Ectodermal cell (in vitro differentiated cells): Measurements from ENCODE around the gene NRIP2.

ENCODE experiments used
- H3K27ac ChIP-seq: 2 replicates; pipeline ENCODE4 v1.7.0; 2013; ENCODE audit warnings: mild to moderate bottlenecking, low read depth, low read length; ENCODE audit not compliant: insufficient read depth, poor library complexity, severe bottlenecking
- H3K27me3 ChIP-seq: 2 replicates; pipeline ENCODE4 v1.7.0; 2013; ENCODE audit warnings: mild to moderate bottlenecking, low read length; ENCODE audit not compliant: insufficient read depth, control insufficient read depth, poor library complexity, severe bottlenecking
- H3K36me3 ChIP-seq: one replicate; pipeline ENCODE4 v1.7.0; 2013; ENCODE audit warnings: low read length; ENCODE audit not compliant: control insufficient read depth, insufficient read depth
- H3K4me1 ChIP-seq: one replicate; pipeline ENCODE4 v1.7.0; 2013; ENCODE audit warnings: low read length; ENCODE audit not compliant: control insufficient read depth, insufficient read depth
- H3K4me3 ChIP-seq: 2 replicates; pipeline ENCODE4 v1.7.0; 2013; ENCODE audit warnings: low read depth, low read length, control low read depth; ENCODE audit not compliant: insufficient read depth
- H3K9me3 ChIP-seq: 2 replicates; pipeline ENCODE4 v1.7.0; 2013; ENCODE audit warnings: mild to moderate bottlenecking, low read length, moderate library complexity; ENCODE audit not compliant: control insufficient read depth
- WGBS, 2 experiments: methylation state at CpG; one replicate each; pipeline ENCODE4 v1.1.7; 2013; ENCODE audit warnings: missing lambda C conversion rate in 2 of 2; 5-methylcytosine and 5-hydroxymethylcytosine counted together

The NRIP2 gene

GRCh38 chr12:2829275-2829674 is 5.6 kb downstream of the NRIP2 start:
- no peak overlapping the region for H3K27ac ChIP-seq
- peaks cover 12% of the 10 kb centered on the region for H3K36me3 ChIP-seq
- WGBS, 2 experiments, result 88 to 98% methylated on average over 3 to 4 of the region's 6 CpGs

GRCh38 chr12:2826721-2827515 is 7.9 kb downstream of the NRIP2 start:
- H3K4me3 ChIP-seq, result no peak overlapping the region
- no peaks in the 10 kb centered on the region for H3K9me3 ChIP-seq
- peaks cover 20% of the 10 kb centered on the region for H3K36me3 ChIP-seq
- WGBS, 2 experiments, result 63 to 66% methylated on average over 14 of the region's 14 CpGs
- H3K4me1 ChIP-seq, result peaks cover 21% of the 10 kb centered on the region
- H3K27me3 ChIP-seq, result no peaks in the 10 kb centered on the region
- peak overlapping the region; percentile 28 for H3K27ac ChIP-seq

More at GRCh38 chr12:2829275-2829674, 5.6 kb downstream of the NRIP2 start:
- H3K4me3 ChIP-seq, result no peak overlapping the region
- H3K9me3 ChIP-seq, result no peaks in the 10 kb centered on the region
- peaks cover 30% of the 10 kb centered on the region for H3K4me1 ChIP-seq
- H3K27me3 ChIP-seq, result no peaks in the 10 kb centered on the region

- Histone ChIP-seq H3K27me3 (no peaks in the 10 kb centered on the region), H3K9me3 (no peaks in the 10 kb centered on the region), H3K36me3 (peaks cover 18% of the 10 kb centered on the region), H3K27ac (peak overlapping the region; percentile 65), H3K4me1 (peaks cover 21% of the 10 kb centered on the region), H3K4me3 (no peak overlapping the region)
- WGBS, 2 experiments, result 43 to 45% methylated on average over 3 of the region's 3 CpGs
Measured at GRCh38 chr12:2826036-2826435, 8.8 kb downstream of the NRIP2 start.

- no peak overlapping the region for H3K4me3 ChIP-seq
- WGBS, 2 experiments, result 24 to 30% methylated on average over 4 of the region's 4 CpGs
- peaks cover 18% of the 10 kb centered on the region for H3K36me3 ChIP-seq
- H3K9me3 ChIP-seq, result no peaks in the 10 kb centered on the region
- peaks cover 21% of the 10 kb centered on the region for H3K4me1 ChIP-seq
- peak overlapping the region; percentile 20 for H3K27ac ChIP-seq
- no peaks in the 10 kb centered on the region for H3K27me3 ChIP-seq
Measured at GRCh38 chr12:2825132-2825531, 9.7 kb downstream of the NRIP2 start.

- peaks cover 21% of the 10 kb centered on the region for H3K4me1 ChIP-seq
- no peaks in the 10 kb centered on the region for H3K9me3 ChIP-seq
- H3K27ac ChIP-seq, result no peak overlapping the region
- WGBS, 2 experiments, result 85% methylated on average over 6 of the region's 6 CpGs
- H3K27me3 ChIP-seq, result no peaks in the 10 kb centered on the region
- no peak overlapping the region for H3K4me3 ChIP-seq
- H3K36me3 ChIP-seq, result peaks cover 18% of the 10 kb centered on the region
Measured at GRCh38 chr12:2824541-2824940, 10.3 kb downstream of the NRIP2 start.

GRCh38 chr12:2823483-2823882 is 11.4 kb downstream of the NRIP2 start:
- Histone ChIP-seq H3K27me3 (no peaks in the 10 kb centered on the region), H3K36me3 (peaks cover 23% of the 10 kb centered on the region), H3K4me3 (no peak overlapping the region), H3K9me3 (no peaks in the 10 kb centered on the region), H3K27ac (no peak overlapping the region), H3K4me1 (peaks cover 21% of the 10 kb centered on the region)
- 95% methylated on average over 7 of the region's 7 CpGs for WGBS, 2 experiments

- no peaks in the 10 kb centered on the region for H3K9me3 ChIP-seq
- H3K27me3 ChIP-seq, result no peaks in the 10 kb centered on the region
- H3K4me1 ChIP-seq, result peaks cover 6% of the 10 kb centered on the region
- H3K36me3 ChIP-seq, result peaks cover 25% of the 10 kb centered on the region
- H3K27ac ChIP-seq, result no peak overlapping the region
- WGBS, 2 experiments, result 63 to 68% methylated on average over 6 to 9 of the region's 9 CpGs
- no peak overlapping the region for H3K4me3 ChIP-seq
Measured at GRCh38 chr12:2820432-2820831, 14.4 kb downstream of the NRIP2 start.

GRCh38 chr12:2819810-2820209 is 15.0 kb downstream of the NRIP2 start:
- WGBS, 2 experiments, result 94 to 95% methylated on average over 15 of the region's 15 CpGs

GRCh38 chr12:2813214-2814185 is 21.3 kb downstream of the NRIP2 start:
- H3K9me3 ChIP-seq, result no peaks in the 10 kb centered on the region
- peak overlapping the region; percentile 96 for H3K27ac ChIP-seq
- H3K36me3 ChIP-seq, result peaks cover 7% of the 10 kb centered on the region
- no peaks in the 10 kb centered on the region for H3K27me3 ChIP-seq
- H3K4me1 ChIP-seq, result no peaks in the 10 kb centered on the region
- peak overlapping the region; percentile 83 for H3K4me3 ChIP-seq
- 23 to 30% methylated on average over 10 of the region's 10 CpGs for WGBS, 2 experiments

More at GRCh38 chr12:2819810-2820209, 15.0 kb downstream of the NRIP2 start:
- Histone ChIP-seq H3K36me3 (peaks cover 25% of the 10 kb centered on the region), H3K4me1 (peaks cover under 1% of the 10 kb centered on the region), H3K27me3 (no peaks in the 10 kb centered on the region), H3K4me3 (no peak overlapping the region), H3K9me3 (no peaks in the 10 kb centered on the region), H3K27ac (no peak overlapping the region)
